B cell (primary cell): ENCODE data around the gene RBBP8NL. TPM values are rescaled to one million over a fixed set of nuclear protein-coding genes. Genes with fewer than 3 reads are reported as not detected.
A peak's percentile ranks its signal among the peaks of the same experiment; 100 is the strongest.

Source experiments
- ATAC-seq: fragments of 200-7000 bp; cut with Tn5 transposase; one replicate; pipeline ENCODE4 v1.10.0; 2021; ENCODE audit warnings: low read depth, mild to moderate bottlenecking, moderate number of reproducible peaks, moderate library complexity
- CTCF ChIA-PET: fragments of 350-600 bp; sonication (Branson Sonifier 250); formaldehyde crosslinking; loops from one replicate; lab custom pipeline; 2021; ENCODE audit warnings: antibody characterized with exemption, inconsistent platforms; lab: Charles Lee
- POLR2A ChIA-PET: fragments of 350-600 bp; sonication (Branson Sonifier 250); formaldehyde crosslinking; loops from one replicate; lab custom pipeline; 2021; ENCODE audit warnings: antibody characterized with exemption; lab: Charles Lee
- DNase-seq: peaks from one replicate; pipeline ENCODE4 v3.0.0; 2013
- H2AFZ ChIP-seq: 2 replicates; pipeline ENCODE4 v1.6.1; 2012; ENCODE audit warnings: mild to moderate bottlenecking, low read depth, low read length; ENCODE audit not compliant: insufficient read depth, poor library complexity, severe bottlenecking
- H3K27ac ChIP-seq, 2 donors: 1 replicate in 1 of 2; 2 replicates in 1 of 2; pipeline ENCODE4 v1.5.1; 2012 to 2013; ENCODE audit warnings: low read length in 2 of 2, mild to moderate bottlenecking in 2 of 2, moderate library complexity in 1 of 2
- H3K27me3 ChIP-seq, 4 experiments: fragments of 200-600 bp in 1 of 4; sonication (generic) in 1 of 4; replicated peaks in 1 of 4; 1 replicate in 2 of 4; 2 replicates in 2 of 4; pipeline versions ENCODE4 v1.6.1 to v1.7.0; 2013 to 2016; ENCODE audit warnings: low read length in 3 of 4, mild to moderate bottlenecking in 2 of 4, mixed read lengths in 1 of 4, moderate library complexity in 1 of 4; ENCODE audit not compliant: insufficient read depth in 4 of 4, control insufficient read depth in 3 of 4; ENCODE audit errors: control extremely low read depth in 1 of 4
- H3K36me3 ChIP-seq, 2 experiments: replicated peaks in 1 of 2; 1 replicate in 1 of 2; 2 replicates in 1 of 2; pipeline versions ENCODE4 v1.6.1 to v1.7.1; 2013; ENCODE audit warnings: low read length in 1 of 2; ENCODE audit not compliant: insufficient read depth in 2 of 2, control insufficient read depth in 1 of 2; ENCODE audit errors: control extremely low read depth in 1 of 2, extremely low read depth in 1 of 2
- H3K4me1 ChIP-seq, 2 donors: fragments of 200-600 bp in 1 of 2; sonication (generic) in 1 of 2; 1 replicate in 1 of 2; 2 replicates in 1 of 2; pipeline versions ENCODE4 v1.5.1 to v1.6.1; 2013 to 2017; ENCODE audit warnings: low read length in 2 of 2; ENCODE audit not compliant: control insufficient read depth in 2 of 2, insufficient read depth in 2 of 2
- H3K4me2 ChIP-seq: replicated peaks from 2 replicates; pipeline ENCODE3; 2012; ENCODE audit warnings: mild to moderate bottlenecking, low read depth, low read length; ENCODE audit not compliant: poor library complexity, severe bottlenecking
- H3K4me3 ChIP-seq, 5 experiments: fragments of 200-600 bp in 1 of 5; sonication (generic) in 1 of 5; 1 replicate in 3 of 5; 2 replicates in 2 of 5; pipeline versions ENCODE4 v1.5.1 to v1.7.0; 2011 to 2016; ENCODE audit warnings: low read length in 4 of 5, mild to moderate bottlenecking in 4 of 5, low read depth in 2 of 5, control low read depth in 1 of 5, moderate library complexity in 1 of 5; ENCODE audit not compliant: insufficient read depth in 1 of 5; ENCODE audit errors: control extremely low read depth in 1 of 5, extremely low read depth in 1 of 5
- H3K79me2 ChIP-seq: fragments of 200-600 bp; sonication (generic); one replicate; pipeline ENCODE4 v1.6.0; 2016; ENCODE audit warnings: low read length; ENCODE audit not compliant: control insufficient read depth, insufficient read depth
- H3K9ac ChIP-seq: fragments of 200-600 bp; sonication (generic); 2 replicates; pipeline ENCODE4 v1.6.1; 2017; ENCODE audit warnings: mild to moderate bottlenecking, low read length, moderate library complexity
- H3K9me3 ChIP-seq, 3 donors: one replicate each; pipeline versions ENCODE4 v1.6.1 to v1.7.1; 2013; ENCODE audit warnings: low read length in 2 of 3; ENCODE audit not compliant: control insufficient read depth in 2 of 3, insufficient read depth in 1 of 3; ENCODE audit errors: control extremely low read depth in 1 of 3
- H4K20me1 ChIP-seq: 2 replicates; pipeline ENCODE4 v1.6.0; 2012; ENCODE audit warnings: mild to moderate bottlenecking, low read length; ENCODE audit not compliant: insufficient read depth, control insufficient read depth, poor library complexity, severe bottlenecking
- H3K27ac Mint-ChIP-seq: one replicate; pipeline ENCODE4 v1.8.0; 2021; ENCODE audit warnings: mixed read lengths
- H3K27me3 Mint-ChIP-seq: one replicate; pipeline ENCODE4 v1.8.0; 2021; ENCODE audit warnings: mixed read lengths
- H3K4me1 Mint-ChIP-seq: one replicate; pipeline ENCODE4 v1.8.0; 2021; ENCODE audit warnings: mixed read lengths
- H3K4me3 Mint-ChIP-seq: one replicate; pipeline ENCODE4 v1.8.0; 2021; ENCODE audit warnings: mixed read lengths
- H3K9me3 Mint-ChIP-seq: one replicate; pipeline ENCODE4 v1.8.0; 2022; ENCODE audit warnings: mixed read lengths; ENCODE audit not compliant: insufficient read depth
- CTCF ChIP-seq: fragments of 200-600 bp; IDR thresholded peaks from one replicate; pipeline ENCODE4 v1.8.0; 2022; ENCODE audit warnings: antibody characterized with exemption, mild to moderate bottlenecking
- EZH2 ChIP-seq: IDR thresholded peaks from 2 replicates; pipeline ENCODE4 v1.6.1; 2012; ENCODE audit warnings: borderline replicate concordance, low read depth, mild to moderate bottlenecking, moderate library complexity, low read length; ENCODE audit not compliant: insufficient read depth, poor library complexity, severe bottlenecking
- WGBS: methylation state at CpG from one replicate; pipeline ENCODE4 v1.1.5; 2013; ENCODE audit warnings: missing lambda C conversion rate; ENCODE audit not compliant: insufficient coverage; 5-methylcytosine and 5-hydroxymethylcytosine counted together
- intact Hi-C: fragments of 100-400 bp; cut with micrococcal nuclease; formaldehyde crosslinking; loops from one replicate; pipeline ENCODE4 v1.10.0; 2022
- polyA plus RNA-seq: library from polyadenylated mRNA; depleted of rRNA; stranded (reverse); fragments of >200 nt; gene quantifications from 2 replicates; pipeline ENCODE4 v1.2.3, GENCODE V29; 2012
- total RNA-seq, 2 donors: library from RNA; stranded (reverse); fragments of 120-200 nt in 1 of 2; gene quantifications; 1 replicate in 1 of 2; 2 replicates in 1 of 2; pipeline versions ENCODE4 v1.2.3 to v1.2.4, GENCODE V29; 2013 to 2022

Gene RBBP8NL
- total and polyA plus RNA-seq, 2 donors (not counting 1 experiment from before 2014, with no cell fraction given) = not detected

GRCh38 chr20:62388839-62389600 lies 38.3 kb downstream of the RBBP8NL start:
- Histone ChIP-seq H3K27ac (no peak overlapping the region), H3K9ac (no peak overlapping the region), H3K9me3 (no peaks in the 10 kb centered on the region), H3K4me1 (peaks cover 18 to 27% of the 10 kb centered on the region in 2 donors), H2AFZ (no peak overlapping the region), H3K4me2 (no peak overlapping the region), H3K4me3 (no peak overlapping the region), H3K27me3 (no peaks in the 10 kb centered on the region), H4K20me1 (peaks cover 44% of the 10 kb centered on the region), H3K36me3 (peaks cover 2 to 38% of the 10 kb centered on the region in 2 experiments), H3K79me2 (peaks cover 46% of the 10 kb centered on the region)
- Mint-ChIP-seq H3K4me3 (peak overlapping the region; percentile 94), H3K4me1 (peaks cover 35% of the 10 kb centered on the region), H3K9me3 (no peaks in the 10 kb centered on the region), H3K27ac (no peak overlapping the region), H3K27me3 (no peaks in the 10 kb centered on the region)
- POLR2A ChIA-PET = interaction anchor here (0.6 kb wide), 1 partner anchor 215 kb away, joined by 4 read pairs; no protein-coding TSS in a partner anchor
- no peak for TF ChIP-seq EZH2
- no peak for TF ChIP-seq CTCF
- 93% methylated on average over 11 of the region's 11 CpGs for WGBS
- ATAC-seq (no peak), DNase-seq (no peak)
- CTCF ChIA-PET = interaction anchor here (1.1 to 1.6 kb wide), 2 partner anchors 87 to 88 kb away, joined by 3 to 4 read pairs; no protein-coding TSS in a partner anchor
- intact Hi-C loops = loop anchor here (5.0 to 10.0 kb wide), 3 partner anchors 52 to 403 kb away; partner anchors contain the start of gene LSM14B
